ENCODE results near the gene NXPH3.

DNA sequence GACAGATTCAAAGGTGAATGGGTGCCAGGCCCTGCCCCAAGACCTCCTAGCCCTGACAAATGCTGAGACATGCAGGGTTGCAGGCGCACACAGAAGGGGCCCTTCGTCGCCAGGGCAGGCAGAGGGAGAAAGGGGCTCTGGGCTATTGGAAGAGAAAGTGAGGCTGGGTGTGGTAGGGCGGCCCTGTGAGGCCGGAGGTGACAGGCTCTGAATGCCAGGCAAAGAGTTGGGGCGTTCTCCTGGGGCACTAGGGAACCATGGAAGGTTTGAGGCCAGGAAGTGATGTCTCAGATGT, 26.4 kb upstream of the NXPH3 start:
- TF ChIP-seq, protein P1, sequence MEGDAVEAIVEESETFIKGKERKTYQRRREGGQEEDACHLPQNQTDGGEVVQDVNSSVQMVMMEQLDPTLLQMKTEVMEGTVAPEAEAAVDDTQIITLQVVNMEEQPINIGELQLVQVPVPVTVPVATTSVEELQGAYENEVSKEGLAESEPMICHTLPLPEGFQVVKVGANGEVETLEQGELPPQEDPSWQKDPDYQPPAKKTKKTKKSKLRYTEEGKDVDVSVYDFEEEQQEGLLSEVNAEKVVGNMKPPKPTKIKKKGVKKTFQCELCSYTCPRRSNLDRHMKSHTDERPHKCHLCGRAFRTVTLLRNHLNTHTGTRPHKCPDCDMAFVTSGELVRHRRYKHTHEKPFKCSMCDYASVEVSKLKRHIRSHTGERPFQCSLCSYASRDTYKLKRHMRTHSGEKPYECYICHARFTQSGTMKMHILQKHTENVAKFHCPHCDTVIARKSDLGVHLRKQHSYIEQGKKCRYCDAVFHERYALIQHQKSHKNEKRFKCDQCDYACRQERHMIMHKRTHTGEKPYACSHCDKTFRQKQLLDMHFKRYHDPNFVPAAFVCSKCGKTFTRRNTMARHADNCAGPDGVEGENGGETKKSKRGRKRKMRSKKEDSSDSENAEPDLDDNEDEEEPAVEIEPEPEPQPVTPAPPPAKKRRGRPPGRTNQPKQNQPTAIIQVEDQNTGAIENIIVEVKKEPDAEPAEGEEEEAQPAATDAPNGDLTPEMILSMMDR (IDR thresholded peaks at IDR 0.05) = no peak
- no peak for TF ChIP-seq POLR2A (IDR thresholded peaks at IDR 0.05)
